Measurements from ENCODE around the gene ARRB1. TPM values are rescaled to one million over a fixed set of nuclear protein-coding genes. Genes with fewer than 3 reads are reported as not detected.
A peak's percentile ranks its signal among the peaks of the same experiment; 100 is the strongest.

Gene ARRB1
- total and polyA plus RNA-seq, 2 of the 13 experiments (the other 11 are each of a cell fraction or from before 2014, with no cell fraction given): 22.5 to 35.7 TPM

GRCh38 chr11:75371949-75372876, 20.8 kb upstream of the ARRB1 start (continued):
- TF ChIP-seq GMEB2 (CRISPR knock-in tag; IDR thresholded peaks at IDR 0.05; ENCODE audit: low read depth): no peak
- no peak for TF ChIP-seq ZEB1 (IDR thresholded peaks at IDR 0.05; ENCODE audit: insufficient replicate concordance, low read depth)
- no peak for TF ChIP-seq THYN1 (CRISPR knock-in tag; IDR thresholded peaks at IDR 0.05; ENCODE audit: borderline replicate concordance, low read depth)
- TF ChIP-seq NR1H2 (CRISPR knock-in tag; IDR thresholded peaks at IDR 0.05; ENCODE audit: borderline replicate concordance, low read depth): no peak
- no peak for TF ChIP-seq ZBTB49 (CRISPR knock-in tag; IDR thresholded peaks at IDR 0.05; ENCODE audit: borderline replicate concordance)
- 0 out of 2 replicates have a peak, but pooled peaks have one; percentile 47 for TF ChIP-seq NFKBIZ (CRISPR knock-in tag; IDR thresholded peaks at IDR 0.05)
- peak; percentile 78 for TF ChIP-seq NR2F6 (IDR thresholded peaks at IDR 0.05)
- TF ChIP-seq NR2F6 (CRISPR knock-in tag; IDR thresholded peaks at IDR 0.05): peak; percentile 80
- TF ChIP-seq SMARCE1 (IDR thresholded peaks at IDR 0.05; ENCODE audit: borderline replicate concordance): no peak
- TF ChIP-seq HMGXB3 (CRISPR knock-in tag; IDR thresholded peaks at IDR 0.05; ENCODE audit: borderline replicate concordance): no peak
- TF ChIP-seq THRA (CRISPR knock-in tag; IDR thresholded peaks at IDR 0.05; ENCODE audit: borderline replicate concordance): peak; percentile 21; the same call in 1 of the 2 replicates
- TF ChIP-seq REXO4 (CRISPR knock-in tag; IDR thresholded peaks at IDR 0.05; ENCODE audit: borderline replicate concordance): no peak
- peak; percentile 95 for TF ChIP-seq FOXA3 (CRISPR knock-in tag; IDR thresholded peaks at IDR 0.05)
- TF ChIP-seq, protein P1, sequence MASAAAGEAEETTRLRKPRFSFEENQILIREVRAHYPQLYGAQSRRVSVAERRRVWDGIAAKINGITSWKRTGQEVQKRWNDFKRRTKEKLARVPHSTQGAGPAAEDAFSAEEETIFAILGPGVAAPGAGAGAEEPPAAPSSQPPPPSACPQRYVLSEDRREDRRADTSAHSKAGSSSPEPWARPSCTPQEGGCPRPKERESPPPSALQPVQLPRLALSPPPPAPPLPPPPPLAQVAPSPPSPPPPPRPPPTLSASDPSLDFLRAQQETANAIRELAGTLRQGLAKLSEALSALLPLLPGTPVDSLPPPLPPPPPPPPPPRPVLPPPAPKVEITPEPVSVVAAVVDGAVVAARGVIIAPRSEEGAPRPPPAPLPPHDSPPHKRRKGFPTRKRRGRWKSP (CRISPR knock-in tag; IDR thresholded peaks at IDR 0.05): no peak
- TF ChIP-seq ZNF562 (CRISPR knock-in tag; IDR thresholded peaks at IDR 0.05; ENCODE audit: borderline replicate concordance): no peak
